Measurements from ENCODE around the gene COA4.
"Not testable (repeated sequence)": the region's sequence is repeated elsewhere in the genome, so short reads cannot be mapped to it uniquely, and the experiment has no call there.

- TF ChIP-seq CTCF (IDR thresholded peaks at IDR 0.05 in 2 of 3, conservative IDR thresholded peaks at IDR 0.05 in 1 of 3; ENCODE audit: borderline replicate concordance in 1 of 3, insufficient read depth in 1 of 3, low read depth in 2 of 3, low read length in 2 of 3); REST (IDR thresholded peaks at IDR 0.05; ENCODE audit: low read depth); POLR2AphosphoS5 (IDR thresholded peaks at IDR 0.05; ENCODE audit: low read depth, low read length); POLR2A (IDR thresholded peaks at IDR 0.05; ENCODE audit: borderline replicate concordance, extremely low read depth, insufficient read depth, insufficient read length); EZH2phosphoT487 (IDR thresholded peaks at IDR 0.05; ENCODE audit: borderline replicate concordance); EZH2 (IDR thresholded peaks at IDR 0.05); SIN3A (IDR thresholded peaks at IDR 0.05; ENCODE audit: low read depth); MAX (IDR thresholded peaks at IDR 0.05): not testable (repeated sequence)
These were observed 3.8 kb upstream of the COA4 start for GRCh38 chr11:73880449-73880848.

Data from HCT116 (cell line).